Stimulated activated CD8-positive, alpha-beta memory T cell treated with anti-CD3 and anti-CD28 coated beads, Interleukin-15, amount 100 ng/mL, for 24 hours (primary cell): ENCODE results near the gene CCNL1.
"Not testable (repeated sequence)": the region's sequence is repeated elsewhere in the genome, so short reads cannot be mapped to it uniquely, and the experiment has no call there.

Source experiments
- DNase-seq: peaks from one replicate; pipeline ENCODE4 v3.0.0-alpha.2; 2020; ENCODE audit warnings: low read depth

The CCNL1 gene

GRCh38 chr3:157170861-157171260, 10.9 kb upstream of the CCNL1 start:
- no peak for DNase-seq

GRCh38 chr3:157167371-157168042, 7.6 kb upstream of the CCNL1 start:
- no peak for DNase-seq

GRCh38 chr3:157166561-157166960, 6.6 kb upstream of the CCNL1 start:
- DNase-seq = no peak

- no peak for DNase-seq
Observed at GRCh38 chr3:157166115-157166514, 6.2 kb upstream of the CCNL1 start.

- no peak for DNase-seq
Observed at GRCh38 chr3:157163217-157163953, 3.4 kb upstream of the CCNL1 start.

GRCh38 chr3:157162620-157163019, 2.7 kb upstream of the CCNL1 start:
- DNase-seq = not testable (repeated sequence)

- DNase-seq = peak; percentile 33
Observed at GRCh38 chr3:157160658-157161424, 894 bp upstream of the CCNL1 start.

- DNase-seq = peak; percentile 41
Observed at GRCh38 chr3:157159037-157159761, 748 bp downstream of the CCNL1 start.

GRCh38 chr3:157157836-157158235, 2.1 kb downstream of the CCNL1 start:
- no peak for DNase-seq

- no peak for DNase-seq
Observed at GRCh38 chr3:157156837-157157635, 2.9 kb downstream of the CCNL1 start.

- DNase-seq = no peak
Observed at GRCh38 chr3:157155591-157155990, 4.4 kb downstream of the CCNL1 start.

- no peak for DNase-seq
Observed at GRCh38 chr3:157154563-157155330, 5.2 kb downstream of the CCNL1 start.

GRCh38 chr3:157152930-157153329, 7.0 kb downstream of the CCNL1 start:
- DNase-seq = no peak

- no peak for DNase-seq
Observed at GRCh38 chr3:157152438-157152837, 7.5 kb downstream of the CCNL1 start.

- DNase-seq = no peak
Observed at GRCh38 chr3:157151627-157152026, 8.3 kb downstream of the CCNL1 start.

GRCh38 chr3:157151151-157151550, 8.8 kb downstream of the CCNL1 start:
- DNase-seq = no peak

- no peak for DNase-seq
Observed at GRCh38 chr3:157149136-157149696, 10.7 kb downstream of the CCNL1 start.

- DNase-seq = no peak
Observed at GRCh38 chr3:157148196-157148889, 11.6 kb downstream of the CCNL1 start.

GRCh38 chr3:157147099-157147803, 12.7 kb downstream of the CCNL1 start:
- no peak for DNase-seq
